ENCODE measurements around the gene ZFTA. TPM values are rescaled to one million over a fixed set of nuclear protein-coding genes. Genes with fewer than 3 reads are reported as not detected.

The ZFTA gene
- total RNA-seq, 1 experiment from 2014 or later, result 44.7 TPM

DNA sequence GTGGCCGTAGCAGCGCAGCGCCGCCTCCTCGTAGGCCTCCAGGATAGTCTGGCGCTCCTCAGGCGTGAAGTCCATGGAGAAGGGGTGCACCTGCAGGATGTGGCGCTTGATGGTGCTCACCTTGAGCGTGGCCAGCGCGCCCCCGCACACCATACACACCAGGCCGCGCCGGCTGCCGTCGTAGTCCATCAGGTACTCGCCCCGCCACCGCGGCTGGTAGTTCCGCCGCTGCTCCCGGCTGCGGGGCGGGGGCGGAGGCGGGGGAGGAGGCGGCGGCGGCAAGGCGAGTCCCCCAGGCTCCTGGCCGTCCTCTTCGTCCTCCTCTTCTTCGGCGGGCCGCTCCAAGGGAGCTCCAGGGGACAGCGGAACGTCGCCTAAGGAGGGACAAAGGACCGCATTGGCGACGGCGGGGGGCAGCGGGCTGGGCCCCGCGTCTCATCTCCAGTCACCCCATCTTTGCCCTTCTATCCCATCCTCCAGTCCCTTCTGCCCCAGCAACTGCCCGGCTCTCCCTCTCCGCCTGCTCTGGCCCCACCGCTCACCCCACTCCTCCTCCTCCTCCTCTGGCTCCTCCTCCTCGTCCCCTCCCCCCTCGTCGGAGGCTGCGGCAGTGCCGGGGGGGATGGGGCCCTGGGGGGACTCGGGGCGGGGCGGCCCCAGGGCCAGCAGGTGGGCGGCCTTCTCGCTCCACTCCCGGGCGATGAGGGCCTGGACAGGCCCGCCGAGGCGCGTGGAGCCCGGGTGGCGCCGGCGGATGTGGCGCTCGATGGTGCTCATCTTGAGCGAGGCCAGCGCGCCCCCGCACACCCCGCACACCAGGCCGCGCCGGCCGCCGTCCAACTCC, 4.9 kb downstream of the ZFTA start (continued):
- TF ChIP-seq, protein P1, sequence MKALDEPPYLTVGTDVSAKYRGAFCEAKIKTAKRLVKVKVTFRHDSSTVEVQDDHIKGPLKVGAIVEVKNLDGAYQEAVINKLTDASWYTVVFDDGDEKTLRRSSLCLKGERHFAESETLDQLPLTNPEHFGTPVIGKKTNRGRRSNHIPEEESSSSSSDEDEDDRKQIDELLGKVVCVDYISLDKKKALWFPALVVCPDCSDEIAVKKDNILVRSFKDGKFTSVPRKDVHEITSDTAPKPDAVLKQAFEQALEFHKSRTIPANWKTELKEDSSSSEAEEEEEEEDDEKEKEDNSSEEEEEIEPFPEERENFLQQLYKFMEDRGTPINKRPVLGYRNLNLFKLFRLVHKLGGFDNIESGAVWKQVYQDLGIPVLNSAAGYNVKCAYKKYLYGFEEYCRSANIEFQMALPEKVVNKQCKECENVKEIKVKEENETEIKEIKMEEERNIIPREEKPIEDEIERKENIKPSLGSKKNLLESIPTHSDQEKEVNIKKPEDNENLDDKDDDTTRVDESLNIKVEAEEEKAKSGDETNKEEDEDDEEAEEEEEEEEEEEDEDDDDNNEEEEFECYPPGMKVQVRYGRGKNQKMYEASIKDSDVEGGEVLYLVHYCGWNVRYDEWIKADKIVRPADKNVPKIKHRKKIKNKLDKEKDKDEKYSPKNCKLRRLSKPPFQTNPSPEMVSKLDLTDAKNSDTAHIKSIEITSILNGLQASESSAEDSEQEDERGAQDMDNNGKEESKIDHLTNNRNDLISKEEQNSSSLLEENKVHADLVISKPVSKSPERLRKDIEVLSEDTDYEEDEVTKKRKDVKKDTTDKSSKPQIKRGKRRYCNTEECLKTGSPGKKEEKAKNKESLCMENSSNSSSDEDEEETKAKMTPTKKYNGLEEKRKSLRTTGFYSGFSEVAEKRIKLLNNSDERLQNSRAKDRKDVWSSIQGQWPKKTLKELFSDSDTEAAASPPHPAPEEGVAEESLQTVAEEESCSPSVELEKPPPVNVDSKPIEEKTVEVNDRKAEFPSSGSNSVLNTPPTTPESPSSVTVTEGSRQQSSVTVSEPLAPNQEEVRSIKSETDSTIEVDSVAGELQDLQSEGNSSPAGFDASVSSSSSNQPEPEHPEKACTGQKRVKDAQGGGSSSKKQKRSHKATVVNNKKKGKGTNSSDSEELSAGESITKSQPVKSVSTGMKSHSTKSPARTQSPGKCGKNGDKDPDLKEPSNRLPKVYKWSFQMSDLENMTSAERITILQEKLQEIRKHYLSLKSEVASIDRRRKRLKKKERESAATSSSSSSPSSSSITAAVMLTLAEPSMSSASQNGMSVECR (CRISPR knock-in tag; IDR thresholded peaks at IDR 0.05; ENCODE audit: borderline replicate concordance), result peak; percentile 56; the same call in 1 of the 2 replicates
- no peak for TF ChIP-seq SOX15 (CRISPR knock-in tag; IDR thresholded peaks at IDR 0.05)
- TF ChIP-seq, protein P2, sequence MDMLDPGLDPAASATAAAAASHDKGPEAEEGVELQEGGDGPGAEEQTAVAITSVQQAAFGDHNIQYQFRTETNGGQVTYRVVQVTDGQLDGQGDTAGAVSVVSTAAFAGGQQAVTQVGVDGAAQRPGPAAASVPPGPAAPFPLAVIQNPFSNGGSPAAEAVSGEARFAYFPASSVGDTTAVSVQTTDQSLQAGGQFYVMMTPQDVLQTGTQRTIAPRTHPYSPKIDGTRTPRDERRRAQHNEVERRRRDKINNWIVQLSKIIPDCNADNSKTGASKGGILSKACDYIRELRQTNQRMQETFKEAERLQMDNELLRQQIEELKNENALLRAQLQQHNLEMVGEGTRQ (CRISPR knock-in tag; IDR thresholded peaks at IDR 0.05), result no peak
- TF ChIP-seq KAT7 (CRISPR knock-in tag; IDR thresholded peaks at IDR 0.05; ENCODE audit: borderline replicate concordance), result peak; percentile 84; the same call in 1 of the 2 replicates
- TF ChIP-seq, protein P3, sequence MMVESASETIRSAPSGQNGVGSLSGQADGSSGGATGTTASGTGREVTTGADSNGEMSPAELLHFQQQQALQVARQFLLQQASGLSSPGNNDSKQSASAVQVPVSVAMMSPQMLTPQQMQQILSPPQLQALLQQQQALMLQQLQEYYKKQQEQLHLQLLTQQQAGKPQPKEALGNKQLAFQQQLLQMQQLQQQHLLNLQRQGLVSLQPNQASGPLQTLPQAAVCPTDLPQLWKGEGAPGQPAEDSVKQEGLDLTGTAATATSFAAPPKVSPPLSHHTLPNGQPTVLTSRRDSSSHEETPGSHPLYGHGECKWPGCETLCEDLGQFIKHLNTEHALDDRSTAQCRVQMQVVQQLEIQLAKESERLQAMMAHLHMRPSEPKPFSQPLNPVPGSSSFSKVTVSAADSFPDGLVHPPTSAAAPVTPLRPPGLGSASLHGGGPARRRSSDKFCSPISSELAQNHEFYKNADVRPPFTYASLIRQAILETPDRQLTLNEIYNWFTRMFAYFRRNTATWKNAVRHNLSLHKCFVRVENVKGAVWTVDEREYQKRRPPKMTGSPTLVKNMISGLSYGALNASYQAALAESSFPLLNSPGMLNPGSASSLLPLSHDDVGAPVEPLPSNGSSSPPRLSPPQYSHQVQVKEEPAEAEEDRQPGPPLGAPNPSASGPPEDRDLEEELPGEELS (CRISPR knock-in tag; IDR thresholded peaks at IDR 0.05), result no peak
- no peak for TF ChIP-seq NR1H2 (CRISPR knock-in tag; IDR thresholded peaks at IDR 0.05)
- TF ChIP-seq, protein P4, sequence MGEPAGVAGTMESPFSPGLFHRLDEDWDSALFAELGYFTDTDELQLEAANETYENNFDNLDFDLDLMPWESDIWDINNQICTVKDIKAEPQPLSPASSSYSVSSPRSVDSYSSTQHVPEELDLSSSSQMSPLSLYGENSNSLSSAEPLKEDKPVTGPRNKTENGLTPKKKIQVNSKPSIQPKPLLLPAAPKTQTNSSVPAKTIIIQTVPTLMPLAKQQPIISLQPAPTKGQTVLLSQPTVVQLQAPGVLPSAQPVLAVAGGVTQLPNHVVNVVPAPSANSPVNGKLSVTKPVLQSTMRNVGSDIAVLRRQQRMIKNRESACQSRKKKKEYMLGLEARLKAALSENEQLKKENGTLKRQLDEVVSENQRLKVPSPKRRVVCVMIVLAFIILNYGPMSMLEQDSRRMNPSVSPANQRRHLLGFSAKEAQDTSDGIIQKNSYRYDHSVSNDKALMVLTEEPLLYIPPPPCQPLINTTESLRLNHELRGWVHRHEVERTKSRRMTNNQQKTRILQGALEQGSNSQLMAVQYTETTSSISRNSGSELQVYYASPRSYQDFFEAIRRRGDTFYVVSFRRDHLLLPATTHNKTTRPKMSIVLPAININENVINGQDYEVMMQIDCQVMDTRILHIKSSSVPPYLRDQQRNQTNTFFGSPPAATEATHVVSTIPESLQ (CRISPR knock-in tag; IDR thresholded peaks at IDR 0.05), result no peak
- TF ChIP-seq ZNF232 (CRISPR knock-in tag; IDR thresholded peaks at IDR 0.05), result 0 out of 2 replicates have a peak, but pooled peaks have one; percentile 50
- TF ChIP-seq, protein P5, sequence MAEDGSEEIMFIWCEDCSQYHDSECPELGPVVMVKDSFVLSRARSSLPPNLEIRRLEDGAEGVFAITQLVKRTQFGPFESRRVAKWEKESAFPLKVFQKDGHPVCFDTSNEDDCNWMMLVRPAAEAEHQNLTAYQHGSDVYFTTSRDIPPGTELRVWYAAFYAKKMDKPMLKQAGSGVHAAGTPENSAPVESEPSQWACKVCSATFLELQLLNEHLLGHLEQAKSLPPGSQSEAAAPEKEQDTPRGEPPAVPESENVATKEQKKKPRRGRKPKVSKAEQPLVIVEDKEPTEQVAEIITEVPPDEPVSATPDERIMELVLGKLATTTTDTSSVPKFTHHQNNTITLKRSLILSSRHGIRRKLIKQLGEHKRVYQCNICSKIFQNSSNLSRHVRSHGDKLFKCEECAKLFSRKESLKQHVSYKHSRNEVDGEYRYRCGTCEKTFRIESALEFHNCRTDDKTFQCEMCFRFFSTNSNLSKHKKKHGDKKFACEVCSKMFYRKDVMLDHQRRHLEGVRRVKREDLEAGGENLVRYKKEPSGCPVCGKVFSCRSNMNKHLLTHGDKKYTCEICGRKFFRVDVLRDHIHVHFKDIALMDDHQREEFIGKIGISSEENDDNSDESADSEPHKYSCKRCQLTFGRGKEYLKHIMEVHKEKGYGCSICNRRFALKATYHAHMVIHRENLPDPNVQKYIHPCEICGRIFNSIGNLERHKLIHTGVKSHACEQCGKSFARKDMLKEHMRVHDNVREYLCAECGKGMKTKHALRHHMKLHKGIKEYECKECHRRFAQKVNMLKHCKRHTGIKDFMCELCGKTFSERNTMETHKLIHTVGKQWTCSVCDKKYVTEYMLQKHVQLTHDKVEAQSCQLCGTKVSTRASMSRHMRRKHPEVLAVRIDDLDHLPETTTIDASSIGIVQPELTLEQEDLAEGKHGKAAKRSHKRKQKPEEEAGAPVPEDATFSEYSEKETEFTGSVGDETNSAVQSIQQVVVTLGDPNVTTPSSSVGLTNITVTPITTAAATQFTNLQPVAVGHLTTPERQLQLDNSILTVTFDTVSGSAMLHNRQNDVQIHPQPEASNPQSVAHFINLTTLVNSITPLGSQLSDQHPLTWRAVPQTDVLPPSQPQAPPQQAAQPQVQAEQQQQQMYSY (CRISPR knock-in tag; IDR thresholded peaks at IDR 0.05), result no peak
- TF ChIP-seq TCF7 (CRISPR knock-in tag; IDR thresholded peaks at IDR 0.05; ENCODE audit: low read depth), result no peak
- peak; percentile 53; the same call in 1 of the 2 replicates for TF ChIP-seq CREM (CRISPR knock-in tag; IDR thresholded peaks at IDR 0.05)
- peak; percentile 70 for TF ChIP-seq ZNF671 (CRISPR knock-in tag; IDR thresholded peaks at IDR 0.05)
- no peak for TF ChIP-seq JAZF1 (CRISPR knock-in tag; IDR thresholded peaks at IDR 0.05)
- no peak for TF ChIP-seq SMAD3 (CRISPR knock-in tag; IDR thresholded peaks at IDR 0.05; ENCODE audit: borderline replicate concordance)
- TF ChIP-seq GTF2I (CRISPR knock-in tag; conservative IDR thresholded peaks at IDR 0.05), result no peak
- TF ChIP-seq, protein P6, sequence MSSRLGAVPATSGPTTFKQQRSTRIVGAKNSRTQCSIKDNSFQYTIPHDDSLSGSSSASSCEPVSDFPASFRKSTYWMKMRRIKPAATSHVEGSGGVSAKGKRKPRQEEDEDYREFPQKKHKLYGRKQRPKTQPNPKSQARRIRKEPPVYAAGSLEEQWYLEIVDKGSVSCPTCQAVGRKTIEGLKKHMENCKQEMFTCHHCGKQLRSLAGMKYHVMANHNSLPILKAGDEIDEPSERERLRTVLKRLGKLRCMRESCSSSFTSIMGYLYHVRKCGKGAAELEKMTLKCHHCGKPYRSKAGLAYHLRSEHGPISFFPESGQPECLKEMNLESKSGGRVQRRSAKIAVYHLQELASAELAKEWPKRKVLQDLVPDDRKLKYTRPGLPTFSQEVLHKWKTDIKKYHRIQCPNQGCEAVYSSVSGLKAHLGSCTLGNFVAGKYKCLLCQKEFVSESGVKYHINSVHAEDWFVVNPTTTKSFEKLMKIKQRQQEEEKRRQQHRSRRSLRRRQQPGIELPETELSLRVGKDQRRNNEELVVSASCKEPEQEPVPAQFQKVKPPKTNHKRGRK (CRISPR knock-in tag; IDR thresholded peaks at IDR 0.05; ENCODE audit: borderline replicate concordance), result no peak
- TF ChIP-seq ZNF121 (CRISPR knock-in tag; IDR thresholded peaks at IDR 0.05), result no peak
- peak; percentile 54; the same call in 1 of the 2 replicates for TF ChIP-seq NFE2L1 (CRISPR knock-in tag; IDR thresholded peaks at IDR 0.05)
- TF ChIP-seq ESRRA (CRISPR knock-in tag; IDR thresholded peaks at IDR 0.05; ENCODE audit: borderline replicate concordance), result no peak
- peak; percentile 70; the same call in 1 of the 2 replicates for TF ChIP-seq ETV6 (CRISPR knock-in tag; IDR thresholded peaks at IDR 0.05)
- TF ChIP-seq, protein P7, sequence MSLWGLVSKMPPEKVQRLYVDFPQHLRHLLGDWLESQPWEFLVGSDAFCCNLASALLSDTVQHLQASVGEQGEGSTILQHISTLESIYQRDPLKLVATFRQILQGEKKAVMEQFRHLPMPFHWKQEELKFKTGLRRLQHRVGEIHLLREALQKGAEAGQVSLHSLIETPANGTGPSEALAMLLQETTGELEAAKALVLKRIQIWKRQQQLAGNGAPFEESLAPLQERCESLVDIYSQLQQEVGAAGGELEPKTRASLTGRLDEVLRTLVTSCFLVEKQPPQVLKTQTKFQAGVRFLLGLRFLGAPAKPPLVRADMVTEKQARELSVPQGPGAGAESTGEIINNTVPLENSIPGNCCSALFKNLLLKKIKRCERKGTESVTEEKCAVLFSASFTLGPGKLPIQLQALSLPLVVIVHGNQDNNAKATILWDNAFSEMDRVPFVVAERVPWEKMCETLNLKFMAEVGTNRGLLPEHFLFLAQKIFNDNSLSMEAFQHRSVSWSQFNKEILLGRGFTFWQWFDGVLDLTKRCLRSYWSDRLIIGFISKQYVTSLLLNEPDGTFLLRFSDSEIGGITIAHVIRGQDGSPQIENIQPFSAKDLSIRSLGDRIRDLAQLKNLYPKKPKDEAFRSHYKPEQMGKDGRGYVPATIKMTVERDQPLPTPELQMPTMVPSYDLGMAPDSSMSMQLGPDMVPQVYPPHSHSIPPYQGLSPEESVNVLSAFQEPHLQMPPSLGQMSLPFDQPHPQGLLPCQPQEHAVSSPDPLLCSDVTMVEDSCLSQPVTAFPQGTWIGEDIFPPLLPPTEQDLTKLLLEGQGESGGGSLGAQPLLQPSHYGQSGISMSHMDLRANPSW (CRISPR knock-in tag; conservative IDR thresholded peaks at IDR 0.05; ENCODE audit: low read depth), result no peak
